ENCODE measurements around the gene PDE6B. TPM values are rescaled to one million over a fixed set of nuclear protein-coding genes. Genes with fewer than 3 reads are reported as not detected.

PDE6B gene
- polyA plus RNA-seq, 1 donor from 2014 or later: 3.2 TPM

DNA sequence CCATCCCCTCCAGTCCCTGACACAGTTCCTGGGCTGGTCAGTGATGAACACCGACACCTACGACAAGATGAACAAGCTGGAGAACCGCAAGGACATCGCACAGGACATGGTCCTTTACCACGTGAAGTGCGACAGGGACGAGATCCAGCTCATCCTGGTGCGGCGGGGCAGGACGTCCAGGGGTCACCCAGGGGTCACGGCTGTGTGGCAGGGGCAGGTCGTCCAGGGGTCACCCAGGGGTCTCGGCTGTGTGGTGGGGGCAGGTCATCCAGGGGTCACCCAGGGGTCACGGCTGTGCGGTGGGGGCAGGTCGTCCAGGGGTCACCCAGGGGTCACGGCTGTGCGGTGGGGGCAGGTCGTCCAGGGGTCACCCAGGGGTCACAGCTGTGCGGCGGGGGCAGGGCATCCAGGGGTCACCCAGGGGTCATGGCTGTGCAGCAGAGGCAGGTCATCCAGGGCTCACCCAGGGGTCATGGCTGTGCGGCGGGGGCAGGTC, 32.0 kb downstream of the PDE6B start:
- TF ChIP-seq, protein P1, sequence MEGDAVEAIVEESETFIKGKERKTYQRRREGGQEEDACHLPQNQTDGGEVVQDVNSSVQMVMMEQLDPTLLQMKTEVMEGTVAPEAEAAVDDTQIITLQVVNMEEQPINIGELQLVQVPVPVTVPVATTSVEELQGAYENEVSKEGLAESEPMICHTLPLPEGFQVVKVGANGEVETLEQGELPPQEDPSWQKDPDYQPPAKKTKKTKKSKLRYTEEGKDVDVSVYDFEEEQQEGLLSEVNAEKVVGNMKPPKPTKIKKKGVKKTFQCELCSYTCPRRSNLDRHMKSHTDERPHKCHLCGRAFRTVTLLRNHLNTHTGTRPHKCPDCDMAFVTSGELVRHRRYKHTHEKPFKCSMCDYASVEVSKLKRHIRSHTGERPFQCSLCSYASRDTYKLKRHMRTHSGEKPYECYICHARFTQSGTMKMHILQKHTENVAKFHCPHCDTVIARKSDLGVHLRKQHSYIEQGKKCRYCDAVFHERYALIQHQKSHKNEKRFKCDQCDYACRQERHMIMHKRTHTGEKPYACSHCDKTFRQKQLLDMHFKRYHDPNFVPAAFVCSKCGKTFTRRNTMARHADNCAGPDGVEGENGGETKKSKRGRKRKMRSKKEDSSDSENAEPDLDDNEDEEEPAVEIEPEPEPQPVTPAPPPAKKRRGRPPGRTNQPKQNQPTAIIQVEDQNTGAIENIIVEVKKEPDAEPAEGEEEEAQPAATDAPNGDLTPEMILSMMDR (IDR thresholded peaks at IDR 0.05; ENCODE audit: poor library complexity, severe bottlenecking): no peak
- TF ChIP-seq EZH2 (IDR thresholded peaks at IDR 0.05; ENCODE audit: borderline replicate concordance, insufficient read depth, low read length, poor library complexity, severe bottlenecking) (no peak), TAF1 (IDR thresholded peaks at IDR 0.05; ENCODE audit: low read depth) (no peak), RAD21 (conservative IDR thresholded peaks at IDR 0.05) (no peak), SMC3 (conservative IDR thresholded peaks at IDR 0.05; ENCODE audit: poor library complexity) (no peak), POLR2AphosphoS5 (IDR thresholded peaks at IDR 0.05) (no peak), MXI1 (conservative IDR thresholded peaks at IDR 0.05; ENCODE audit: poor library complexity, severe bottlenecking) (no peak), EP300 (conservative IDR thresholded peaks at IDR 0.05; ENCODE audit: poor library complexity, severe bottlenecking) (no peak)
- TF ChIP-seq, protein P2, sequence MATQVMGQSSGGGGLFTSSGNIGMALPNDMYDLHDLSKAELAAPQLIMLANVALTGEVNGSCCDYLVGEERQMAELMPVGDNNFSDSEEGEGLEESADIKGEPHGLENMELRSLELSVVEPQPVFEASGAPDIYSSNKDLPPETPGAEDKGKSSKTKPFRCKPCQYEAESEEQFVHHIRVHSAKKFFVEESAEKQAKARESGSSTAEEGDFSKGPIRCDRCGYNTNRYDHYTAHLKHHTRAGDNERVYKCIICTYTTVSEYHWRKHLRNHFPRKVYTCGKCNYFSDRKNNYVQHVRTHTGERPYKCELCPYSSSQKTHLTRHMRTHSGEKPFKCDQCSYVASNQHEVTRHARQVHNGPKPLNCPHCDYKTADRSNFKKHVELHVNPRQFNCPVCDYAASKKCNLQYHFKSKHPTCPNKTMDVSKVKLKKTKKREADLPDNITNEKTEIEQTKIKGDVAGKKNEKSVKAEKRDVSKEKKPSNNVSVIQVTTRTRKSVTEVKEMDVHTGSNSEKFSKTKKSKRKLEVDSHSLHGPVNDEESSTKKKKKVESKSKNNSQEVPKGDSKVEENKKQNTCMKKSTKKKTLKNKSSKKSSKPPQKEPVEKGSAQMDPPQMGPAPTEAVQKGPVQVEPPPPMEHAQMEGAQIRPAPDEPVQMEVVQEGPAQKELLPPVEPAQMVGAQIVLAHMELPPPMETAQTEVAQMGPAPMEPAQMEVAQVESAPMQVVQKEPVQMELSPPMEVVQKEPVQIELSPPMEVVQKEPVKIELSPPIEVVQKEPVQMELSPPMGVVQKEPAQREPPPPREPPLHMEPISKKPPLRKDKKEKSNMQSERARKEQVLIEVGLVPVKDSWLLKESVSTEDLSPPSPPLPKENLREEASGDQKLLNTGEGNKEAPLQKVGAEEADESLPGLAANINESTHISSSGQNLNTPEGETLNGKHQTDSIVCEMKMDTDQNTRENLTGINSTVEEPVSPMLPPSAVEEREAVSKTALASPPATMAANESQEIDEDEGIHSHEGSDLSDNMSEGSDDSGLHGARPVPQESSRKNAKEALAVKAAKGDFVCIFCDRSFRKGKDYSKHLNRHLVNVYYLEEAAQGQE (IDR thresholded peaks at IDR 0.05; ENCODE audit: borderline replicate concordance): no peak
- Histone ChIP-seq H3K79me2 (replicated peaks; ENCODE audit: insufficient read depth, low read length) (no peaks in the 10 kb centered on the region), H3K4me3 (ENCODE audit: low read length) (no peak overlapping the region), H3K36me3 (ENCODE audit: insufficient read depth, low read length) (no peaks in the 10 kb centered on the region), H3K9ac (ENCODE audit: low read length) (no peak overlapping the region), H3F3A (ENCODE audit: insufficient read depth, low read length, poor library complexity, severe bottlenecking) (no peaks in the 10 kb centered on the region), H3K9me3 (ENCODE audit: low read length) (no peaks in the 10 kb centered on the region), H4K20me1 (ENCODE audit: insufficient read depth) (no peaks in the 10 kb centered on the region), H3K4me2 (ENCODE audit: low read length) (no peak overlapping the region), H3K27ac (ENCODE audit: low read length) (no peak overlapping the region), H2AFZ (ENCODE audit: low read depth, low read length) (no peak overlapping the region), H3K9me2 (ENCODE audit: insufficient read depth, low read length) (no peaks in the 10 kb centered on the region), H3K27me3 (ENCODE audit: insufficient read depth, low read depth, low read length) (no peaks in the 10 kb centered on the region)

DNA sequence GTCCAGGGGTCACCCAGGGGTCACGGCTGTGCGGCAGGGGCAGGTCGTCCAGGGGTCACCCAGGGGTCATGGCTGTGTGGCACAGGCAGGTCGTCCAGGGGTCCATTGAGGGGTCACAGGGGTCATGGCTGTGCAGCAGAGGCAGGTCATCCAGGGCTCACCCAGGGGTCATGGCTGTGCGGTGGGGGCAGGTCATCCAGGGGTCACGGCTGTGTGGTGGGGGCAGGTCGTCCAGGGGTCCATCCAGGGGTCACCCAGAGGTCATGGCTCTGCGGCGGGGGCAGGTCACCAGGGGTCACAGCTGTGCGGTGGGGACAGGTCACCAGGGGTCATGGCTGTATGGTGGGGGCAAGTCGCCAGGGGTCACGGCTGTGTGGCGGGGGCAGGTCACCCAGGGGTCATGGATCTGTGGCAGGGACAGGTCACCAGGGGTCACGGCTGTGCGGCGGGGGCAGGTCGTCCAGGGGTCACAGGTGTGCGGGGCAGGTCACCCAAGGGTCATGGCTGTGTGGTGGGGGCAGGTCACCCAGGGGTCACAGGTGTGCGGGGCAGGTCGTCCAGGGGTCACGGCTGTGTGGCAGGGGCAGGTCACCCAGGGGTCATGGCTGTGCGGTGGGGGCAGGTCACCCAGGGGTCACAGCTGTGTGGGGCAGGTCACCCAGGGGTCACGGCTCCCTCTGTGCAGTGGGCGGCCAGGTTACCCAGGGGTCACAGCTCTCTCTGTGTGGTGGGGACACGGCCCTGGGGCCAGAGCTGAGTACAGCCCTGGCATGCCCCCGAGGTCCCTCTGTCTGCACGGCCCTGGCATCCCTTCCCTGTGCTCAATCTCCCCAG, 32.7 kb downstream of the PDE6B start:
- Histone ChIP-seq H3K9me2 (ENCODE audit: insufficient read depth, low read length) (no peaks in the 10 kb centered on the region), H3K4me2 (ENCODE audit: low read length) (no peak overlapping the region), H3K36me3 (ENCODE audit: insufficient read depth, low read length) (no peaks in the 10 kb centered on the region), H4K20me1 (ENCODE audit: insufficient read depth) (no peaks in the 10 kb centered on the region), H3K9ac (ENCODE audit: low read length) (no peak overlapping the region), H3K27ac (ENCODE audit: low read length) (no peak overlapping the region), H3F3A (ENCODE audit: insufficient read depth, low read length, poor library complexity, severe bottlenecking) (no peaks in the 10 kb centered on the region), H3K27me3 (ENCODE audit: insufficient read depth, low read depth, low read length) (no peaks in the 10 kb centered on the region), H3K9me3 (ENCODE audit: low read length) (no peaks in the 10 kb centered on the region), H2AFZ (ENCODE audit: low read depth, low read length) (no peak overlapping the region), H3K79me2 (replicated peaks; ENCODE audit: insufficient read depth, low read length) (no peaks in the 10 kb centered on the region), H3K4me3 (ENCODE audit: low read length) (no peak overlapping the region)
- no peak for TF ChIP-seq EZH2 (IDR thresholded peaks at IDR 0.05; ENCODE audit: borderline replicate concordance, insufficient read depth, low read length, poor library complexity, severe bottlenecking)
- TF ChIP-seq MXI1 (conservative IDR thresholded peaks at IDR 0.05; ENCODE audit: poor library complexity, severe bottlenecking): no peak
